Measurements from ENCODE around the gene TMEM179.

Gene TMEM179

GRCh38 chr14:104601786-104602185 is 2.8 kb downstream of the TMEM179 start:
- DNase-seq (ENCODE audit: low spot score) = no peak
- no peak for TF ChIP-seq CTCF (IDR thresholded peaks at IDR 0.05; ENCODE audit: extremely low read depth, missing control alignments)

- DNase-seq (ENCODE audit: low spot score) = no peak
- TF ChIP-seq CTCF (IDR thresholded peaks at IDR 0.05; ENCODE audit: extremely low read depth, missing control alignments) = no peak
These were observed 3.8 kb downstream of the TMEM179 start for GRCh38 chr14:104600805-104601204.

GRCh38 chr14:104600141-104600643 is 4.4 kb downstream of the TMEM179 start:
- TF ChIP-seq CTCF (IDR thresholded peaks at IDR 0.05; ENCODE audit: extremely low read depth, missing control alignments) = no peak
- DNase-seq (ENCODE audit: low spot score) = no peak

- TF ChIP-seq CTCF (IDR thresholded peaks at IDR 0.05; ENCODE audit: extremely low read depth, missing control alignments) = no peak
- DNase-seq (ENCODE audit: low spot score) = no peak
These were observed 5.1 kb downstream of the TMEM179 start for GRCh38 chr14:104599446-104599845.

- DNase-seq (ENCODE audit: low spot score) = no peak
- TF ChIP-seq CTCF (IDR thresholded peaks at IDR 0.05; ENCODE audit: extremely low read depth, missing control alignments) = no peak
These were observed 5.7 kb downstream of the TMEM179 start for GRCh38 chr14:104598910-104599273.

- no peak for DNase-seq (ENCODE audit: low spot score)
These were observed 6.3 kb downstream of the TMEM179 start for GRCh38 chr14:104598039-104598909.

More at GRCh38 chr14:104598039-104598909, 6.3 kb downstream of the TMEM179 start:
- no peak for TF ChIP-seq CTCF (IDR thresholded peaks at IDR 0.05; ENCODE audit: extremely low read depth, missing control alignments)

All from GM20000 (cell line).